IMR-90 (cell line): ENCODE data around the gene CUL1. TPM values are rescaled to one million over a fixed set of nuclear protein-coding genes. Genes with fewer than 3 reads are reported as not detected.

Experiments used
- ATAC-seq: fragments of 200-7000 bp; cut with Tn5 transposase; 2 replicates; pipeline ENCODE4 v1.9.1; 2020; ENCODE audit warnings: low read depth, mild to moderate bottlenecking, moderate library complexity
- BruUV-seq: library from RNA; stranded (reverse); fragments of 400-500 nt; replicated peaks from 2 replicates; lab custom pipeline; 2021; lab: Mats Ljungman, UMichigan
- CTCF ChIA-PET: fragments of 300-600 bp; formaldehyde crosslinking; extraction: SDS; loops from one replicate; lab custom pipeline; 2021; ENCODE audit warnings: antibody characterized with exemption; lab: Yijun Ruan, JAX
- POLR2A ChIA-PET: fragments of 300-600 bp; sonication (Branson Sonifier 250); formaldehyde crosslinking; loops from one replicate; lab custom pipeline; 2022; ENCODE audit warnings: antibody characterized with exemption; ENCODE audit not compliant: unreplicated experiment; lab: Charles Lee
- DNase-seq: peaks from one replicate; pipeline ENCODE4 v3.0.0; 2013
- H2AFZ ChIP-seq: replicated peaks from 2 replicates; pipeline ENCODE3; 2013; ENCODE audit warnings: low read length, mild to moderate bottlenecking; ENCODE audit not compliant: poor library complexity
- H2AK5ac ChIP-seq: 2 replicates; pipeline ENCODE4 v1.6.1; 2013; ENCODE audit warnings: low read depth, low read length, inconsistent platforms
- H2AK9ac ChIP-seq: replicated peaks from 2 replicates; pipeline ENCODE3; 2013; ENCODE audit warnings: mild to moderate bottlenecking, low read depth, low read length, moderate library complexity; ENCODE audit not compliant: poor library complexity
- H2BK120ac ChIP-seq: 2 replicates; pipeline ENCODE4 v1.6.1; 2013; ENCODE audit warnings: low read depth, low read length, inconsistent platforms
- H2BK15ac ChIP-seq: 3 replicates; pipeline ENCODE4 v1.6.1; 2013; ENCODE audit warnings: low read depth, low read length, inconsistent platforms
- H2BK20ac ChIP-seq: 2 replicates; pipeline ENCODE4 v1.6.1; 2013; ENCODE audit warnings: low read depth, mild to moderate bottlenecking, inconsistent platforms, low read length, moderate library complexity
- H2BK5ac ChIP-seq: 2 replicates; pipeline ENCODE4 v1.6.1; 2013; ENCODE audit warnings: mild to moderate bottlenecking, low read depth, low read length, inconsistent platforms; ENCODE audit not compliant: poor library complexity, severe bottlenecking
- H3K14ac ChIP-seq: replicated peaks from 2 replicates; pipeline ENCODE4 v1.6.1; 2013; ENCODE audit warnings: low read depth, low read length, inconsistent platforms
- H3K18ac ChIP-seq: 2 replicates; pipeline ENCODE4 v1.6.1; 2013; ENCODE audit warnings: low read depth, low read length, control low read depth
- H3K23ac ChIP-seq: 2 replicates; pipeline ENCODE4 v1.6.1; 2013; ENCODE audit warnings: low read depth, low read length, inconsistent platforms
- H3K27ac ChIP-seq: 2 replicates; pipeline ENCODE4 v1.5.1; 2013; ENCODE audit warnings: mild to moderate bottlenecking, control low read depth, low read length; ENCODE audit not compliant: insufficient read depth
- H3K27me3 ChIP-seq: 2 replicates; pipeline ENCODE4 v1.6.1; 2013; ENCODE audit warnings: low read length; ENCODE audit not compliant: control insufficient read depth, insufficient read depth
- H3K36me3 ChIP-seq: 2 replicates; pipeline ENCODE4 v1.6.1; 2013; ENCODE audit warnings: low read length, mixed read lengths; ENCODE audit not compliant: control insufficient read depth, insufficient read depth
- H3K4ac ChIP-seq: 2 replicates; pipeline ENCODE4 v1.6.1; 2013; ENCODE audit warnings: low read depth, low read length, inconsistent platforms
- H3K4me1 ChIP-seq: 2 replicates; pipeline ENCODE4 v1.6.1; 2013; ENCODE audit warnings: low read length, mixed read lengths; ENCODE audit not compliant: control insufficient read depth, insufficient read depth
- H3K4me2 ChIP-seq: 2 replicates; pipeline ENCODE4 v1.6.1; 2013; ENCODE audit warnings: low read depth, mild to moderate bottlenecking, control low read depth, low read length, moderate library complexity
- H3K4me3 ChIP-seq: 2 replicates; pipeline ENCODE4 v1.5.1; 2013; ENCODE audit warnings: low read depth, mild to moderate bottlenecking, control low read depth, low read length, moderate library complexity; ENCODE audit not compliant: insufficient read depth
- H3K56ac ChIP-seq: 2 replicates; pipeline ENCODE4 v1.6.1; 2013; ENCODE audit warnings: low read length, inconsistent platforms; ENCODE audit not compliant: insufficient read depth; ENCODE audit errors: extremely low read depth
- H3K79me1 ChIP-seq, 2 experiments: 2 replicates each; pipeline ENCODE4 v1.6.1; 2013; ENCODE audit warnings: low read length in 2 of 2, inconsistent platforms in 1 of 2, low read depth in 1 of 2
- H3K9ac ChIP-seq: 2 replicates; pipeline ENCODE4 v1.6.1; 2013; ENCODE audit warnings: low read depth, low read length, control low read depth
- H3K9me1 ChIP-seq: 2 replicates; pipeline ENCODE4 v1.6.1; 2013; ENCODE audit warnings: low read length, inconsistent platforms; ENCODE audit not compliant: insufficient read depth
- H3K9me3 ChIP-seq: 2 replicates; pipeline ENCODE4 v1.6.1; 2013; ENCODE audit warnings: low read length; ENCODE audit not compliant: control insufficient read depth, insufficient read depth
- H4K20me1 ChIP-seq: 2 replicates; pipeline ENCODE4 v1.6.1; 2013; ENCODE audit warnings: low read length, inconsistent platforms; ENCODE audit not compliant: insufficient read depth
- H4K5ac ChIP-seq: 2 replicates; pipeline ENCODE4 v1.6.1; 2013; ENCODE audit warnings: mild to moderate bottlenecking, low read depth, low read length, control low read depth
- H4K8ac ChIP-seq, 2 experiments: 2 replicates each; pipeline ENCODE4 v1.6.1; 2013; ENCODE audit warnings: low read depth in 2 of 2, low read length in 2 of 2, control low read depth in 1 of 2, inconsistent platforms in 1 of 2
- H4K91ac ChIP-seq: 2 replicates; pipeline ENCODE4 v1.6.1; 2013; ENCODE audit warnings: low read depth, low read length, inconsistent platforms; ENCODE audit not compliant: insufficient read depth
- CEBPB ChIP-seq: IDR thresholded peaks from 2 replicates; pipeline ENCODE4 v1.6.1; 2012; ENCODE audit warnings: low read depth, low read length, improper control_type of control experiment
- CHD1 ChIP-seq: IDR thresholded peaks from 2 replicates; pipeline ENCODE4 v1.6.1; 2012; ENCODE audit warnings: low read depth, low read length, improper control_type of control experiment
- NFE2L2 ChIP-seq: fragments of 150-350 bp; IDR thresholded peaks from 2 replicates; pipeline ENCODE4 v1.6.1; 2016; ENCODE audit warnings: low read depth, mild to moderate bottlenecking, low read length
- USF2 ChIP-seq: fragments of 150-350 bp; IDR thresholded peaks from 2 replicates; pipeline ENCODE4 v1.6.1; 2017; ENCODE audit warnings: mild to moderate bottlenecking, antibody characterized with exemption, low read length, low read depth
- WGBS, 2 experiments: methylation state at CpG; one replicate each; pipeline versions ENCODE4 v1.1.5 to v1.1.7; 2013; ENCODE audit warnings: missing lambda C conversion rate in 2 of 2; ENCODE audit not compliant: insufficient read length in 1 of 2; ENCODE audit errors: extremely low coverage in 2 of 2; 5-methylcytosine and 5-hydroxymethylcytosine counted together
- dilution Hi-C: fragments of 300-500 bp; cut with HindIII; formaldehyde crosslinking; loops from one replicate; pipeline ENCODE4 v1.14.3; 2018; ENCODE audit warnings: low sequenced_read_pairs; ENCODE audit not compliant: unreplicated experiment
- in situ Hi-C: fragments of 300-500 bp; cut with MboI; formaldehyde crosslinking; loops from 3 replicates; pipeline ENCODE4 v1.14.3; 2019; ENCODE audit warnings: low sequenced_read_pairs, inconsistent platforms, mixed read lengths
- intact Hi-C: fragments of 100-400 bp; cut with micrococcal nuclease; formaldehyde crosslinking; loops from 2 replicates; pipeline ENCODE4 v1.10.0; 2022
- polyA plus RNA-seq, 3 experiments: library from polyadenylated mRNA; depleted of rRNA; stranded (reverse); fragments of >200 nt; gene quantifications; 2 replicates each; pipeline ENCODE4 v1.2.3, GENCODE V29; 2012; ENCODE audit warnings: low replicate concordance in 1 of 3
- total RNA-seq: library from RNA; depleted of rRNA; stranded (reverse); fragments of >200 nt; gene quantifications from 2 replicates; pipeline ENCODE4 v1.2.3, GENCODE V29; 2012

Gene CUL1
- total and polyA plus RNA-seq, 2 of the 4 experiments (the other 2 are of a cell fraction) = 44.0 to 46.2 TPM

- no peak overlapping the region for H2BK20ac ChIP-seq
- no peak overlapping the region for H3K9ac ChIP-seq
- H2AFZ ChIP-seq = no peak overlapping the region
- ATAC-seq (no peak), DNase-seq (no peak)
- dilution Hi-C loops (no loop called here), in situ Hi-C loops (no loop called here), intact Hi-C loops (no loop called here)
- H3K27ac ChIP-seq = no peak overlapping the region
- H3K18ac ChIP-seq = no peak overlapping the region
- H2AK5ac ChIP-seq = no peak overlapping the region
- WGBS, 2 experiments = no CpG with 5 or more reads among the region's 3 CpGs
- H3K56ac ChIP-seq = no peak overlapping the region
- H3K9me1 ChIP-seq = peaks cover 37% of the 10 kb centered on the region
- H3K36me3 ChIP-seq = no peaks in the 10 kb centered on the region
- no peaks in the 10 kb centered on the region for H3K9me3 ChIP-seq
- H4K5ac ChIP-seq = no peak overlapping the region
- no peak overlapping the region for H2BK15ac ChIP-seq
- H3K4me2 ChIP-seq = no peak overlapping the region
- POLR2A ChIA-PET = no interaction called here
- no peak overlapping the region for H3K4me3 ChIP-seq
- H3K23ac ChIP-seq = no peak overlapping the region
- peaks cover 11 to 66% of the 10 kb centered on the region in 2 experiments for H3K79me1 ChIP-seq
- no TSS peak for BruUV-seq
- H3K27me3 ChIP-seq = no peaks in the 10 kb centered on the region
- no peak overlapping the region for H2BK5ac ChIP-seq
- no peak overlapping the region for H4K91ac ChIP-seq
- no peak overlapping the region for H3K4ac ChIP-seq
- H4K20me1 ChIP-seq = peaks cover 87% of the 10 kb centered on the region
- H3K4me1 ChIP-seq = peaks cover 27% of the 10 kb centered on the region
- CTCF ChIA-PET = no interaction called here
- no peak overlapping the region for H2AK9ac ChIP-seq
- no peak for TF ChIP-seq CHD1
- no peak for TF ChIP-seq NFE2L2
- no peak for TF ChIP-seq USF2
- peak; percentile 70 for TF ChIP-seq CEBPB
- no peak overlapping the region for H3K14ac ChIP-seq
- H2BK120ac ChIP-seq = no peak overlapping the region
- H4K8ac ChIP-seq = no peak overlapping the region
Observed at GRCh38 chr7:148723846-148724245, 25.1 kb downstream of the CUL1 start.
